Panc1 (cell line): Measurements from ENCODE around the gene PPA1. TPM values are rescaled to one million over a fixed set of nuclear protein-coding genes. Genes with fewer than 3 reads are reported as not detected.
"Not testable (repeated sequence)": the region's sequence is repeated elsewhere in the genome, so short reads cannot be mapped to it uniquely, and the experiment has no call there.

Source experiments
- ATAC-seq: fragments of 200-7000 bp; cut with Tn5 transposase; 2 replicates; pipeline ENCODE4 v1.9.1; 2020; ENCODE audit warnings: mild to moderate bottlenecking, moderate library complexity
- BruUV-seq: library from RNA; stranded (reverse); fragments of 400-500 nt; replicated peaks from 2 replicates; lab custom pipeline; 2021; lab: Mats Ljungman, UMichigan
- CTCF ChIA-PET: fragments of 300-600 bp; sonication (Branson Sonifier 250); formaldehyde crosslinking; loops from one replicate; lab custom pipeline; 2022; ENCODE audit warnings: antibody characterized with exemption; lab: Charles Lee
- POLR2A ChIA-PET: fragments of 300-600 bp; sonication (Branson Sonifier 250); formaldehyde crosslinking; loops from one replicate; lab custom pipeline; 2022; ENCODE audit warnings: antibody characterized with exemption; lab: Charles Lee
- DNase-seq: peaks from one replicate; pipeline ENCODE4 v3.0.0-alpha.2; 2010; ENCODE audit warnings: low read depth, low spot score
- H3K27ac ChIP-seq: 2 replicates; pipeline ENCODE4 v1.5.1; 2011; ENCODE audit warnings: mild to moderate bottlenecking, low read length, inconsistent platforms
- H3K27me3 ChIP-seq: fragments of 200-500 bp; sonication (Bioruptor generic); 2 replicates; pipeline ENCODE4 v1.6.0; 2014; ENCODE audit warnings: low read length, inconsistent platforms; ENCODE audit not compliant: control insufficient read depth, insufficient read depth
- H3K36me3 ChIP-seq: fragments of 200-500 bp; sonication (Bioruptor generic); 2 replicates; pipeline ENCODE4 v1.5.1; 2014; ENCODE audit warnings: inconsistent platforms, mild to moderate bottlenecking, low read length, moderate library complexity; ENCODE audit not compliant: control insufficient read depth, insufficient read depth
- H3K4me1 ChIP-seq: 2 replicates; pipeline ENCODE4 v1.5.1; 2011; ENCODE audit warnings: inconsistent platforms, mild to moderate bottlenecking, low read length, moderate library complexity; ENCODE audit not compliant: control insufficient read depth, insufficient read depth
- H3K4me3 ChIP-seq, 2 experiments: 2 replicates each; pipeline ENCODE4 v1.5.1; 2011 to 2012; ENCODE audit warnings: low read depth in 2 of 2, low read length in 2 of 2, mild to moderate bottlenecking in 2 of 2, inconsistent platforms in 1 of 2, moderate library complexity in 1 of 2
- H3K9me3 ChIP-seq: fragments of 200-500 bp; sonication (Bioruptor generic); 2 replicates; pipeline ENCODE4 v1.5.1; 2014; ENCODE audit warnings: low read depth, mild to moderate bottlenecking, inconsistent platforms, low read length, moderate library complexity; ENCODE audit not compliant: control insufficient read depth, insufficient read depth
- CTCF ChIP-seq: fragments of 450-650 bp; IDR thresholded peaks from 2 replicates; pipeline ENCODE4 v1.5.1; 2017; ENCODE audit warnings: mild to moderate bottlenecking
- POLR2AphosphoS5 ChIP-seq: IDR thresholded peaks from 2 replicates; pipeline ENCODE4 v1.6.1; 2012; ENCODE audit warnings: mild to moderate bottlenecking, low read depth, low read length, moderate library complexity
- REST ChIP-seq, 2 experiments: IDR thresholded peaks; 2 replicates each; pipeline ENCODE4 v1.6.1; 2011 to 2012; ENCODE audit warnings: low read depth in 2 of 2, control low read depth in 1 of 2, low read length in 1 of 2, mild to moderate bottlenecking in 1 of 2, moderate library complexity in 1 of 2; ENCODE audit not compliant: insufficient read depth in 1 of 2
- SIN3A ChIP-seq: IDR thresholded peaks from 2 replicates; pipeline ENCODE4 v1.6.1; 2012; ENCODE audit warnings: low read depth, mild to moderate bottlenecking, low read length, moderate library complexity, borderline replicate concordance; ENCODE audit not compliant: insufficient read depth
- TCF7L2 ChIP-seq: IDR thresholded peaks from 2 replicates; pipeline ENCODE4 v1.6.1; 2011; ENCODE audit warnings: mild to moderate bottlenecking, low read depth, low read length, inconsistent platforms
- in situ Hi-C: cut with HindIII; loops from 2 replicates; pipeline ENCODE4 v1.10.0; 2016; ENCODE audit warnings: low sequenced_read_pairs, low pct_unique_long_range_greater_than_20kb
- intact Hi-C: fragments of 100-400 bp; cut with micrococcal nuclease; formaldehyde crosslinking; loops from one replicate; pipeline ENCODE4 v1.10.0; 2022; ENCODE audit not compliant: unreplicated experiment
- total RNA-seq: library from RNA; stranded (reverse); gene quantifications from one replicate; pipeline ENCODE4 v1.2.1, GENCODE V29; 2021; ENCODE audit not compliant: unreplicated experiment

The PPA1 gene
- total RNA-seq, 1 experiment from 2014 or later, result 174 TPM

GRCh38 chr10:70186090-70186489, 47.1 kb downstream of the PPA1 start:
- intact Hi-C loops, result no loop called here
- no peak overlapping the region for H3K4me3 ChIP-seq
- POLR2A ChIA-PET, result no interaction called here
- no peak overlapping the region for H3K27ac ChIP-seq
- TF ChIP-seq POLR2AphosphoS5 (no peak), CTCF (no peak), SIN3A (no peak), TCF7L2 (no peak), REST (IDR thresholded peaks at IDR 0.05; ENCODE audit: insufficient read depth in 1 of 2, low read depth in 2 of 2, low read length in 1 of 2) (no peak)
- in situ Hi-C loops, result no loop called here
- H3K27me3 ChIP-seq, result no peaks in the 10 kb centered on the region
- no TSS peak for BruUV-seq
- H3K36me3 ChIP-seq, result no peaks in the 10 kb centered on the region
- no peaks in the 10 kb centered on the region for H3K9me3 ChIP-seq
- CTCF ChIA-PET, result no interaction called here
- H3K4me1 ChIP-seq, result no peaks in the 10 kb centered on the region
- DNase-seq (no peak), ATAC-seq (no peak)

- DNase-seq (no peak), ATAC-seq (no peak)
- ChIA-PET POLR2A (no interaction called here), CTCF (no interaction called here)
- TF ChIP-seq SIN3A (no peak), CTCF (no peak), TCF7L2 (no peak), REST (IDR thresholded peaks at IDR 0.05; ENCODE audit: insufficient read depth in 1 of 2, low read depth in 2 of 2, low read length in 1 of 2) (no peak), POLR2AphosphoS5 (no peak)
- intact Hi-C loops, result no loop called here
- in situ Hi-C loops, result no loop called here
- no peaks in the 10 kb centered on the region for H3K36me3 ChIP-seq
- no peaks in the 10 kb centered on the region for H3K4me1 ChIP-seq
- no peaks in the 10 kb centered on the region; the same call in 1 of the 2 replicates for H3K9me3 ChIP-seq
- H3K27ac ChIP-seq, result no peak overlapping the region
- H3K4me3 ChIP-seq, result no peak overlapping the region
- H3K27me3 ChIP-seq, result no peaks in the 10 kb centered on the region
- BruUV-seq, result no TSS peak
These were observed 49.9 kb downstream of the PPA1 start for GRCh38 chr10:70183304-70183703.

GRCh38 chr10:70179209-70179608, 54.0 kb downstream of the PPA1 start:
- BruUV-seq, H3K27me3 ChIP-seq, DNase-seq, H3K27ac ChIP-seq, POLR2A ChIA-PET, H3K4me1 ChIP-seq, intact Hi-C loops, CTCF ChIA-PET, H3K4me3 ChIP-seq, H3K36me3 ChIP-seq, H3K9me3 ChIP-seq, ATAC-seq, in situ Hi-C loops: not testable (repeated sequence)
